B cell (primary cell): ENCODE measurements around the gene AXIN1. TPM values are rescaled to one million over a fixed set of nuclear protein-coding genes. Genes with fewer than 3 reads are reported as not detected.

Experiments
- ATAC-seq: fragments of 200-7000 bp; cut with Tn5 transposase; one replicate; pipeline ENCODE4 v1.10.0; 2021; ENCODE audit warnings: low read depth, mild to moderate bottlenecking, moderate number of reproducible peaks, moderate library complexity
- CTCF ChIA-PET: fragments of 350-600 bp; sonication (Branson Sonifier 250); formaldehyde crosslinking; loops from one replicate; lab custom pipeline; 2021; ENCODE audit warnings: antibody characterized with exemption, inconsistent platforms; lab: Charles Lee
- POLR2A ChIA-PET: fragments of 350-600 bp; sonication (Branson Sonifier 250); formaldehyde crosslinking; loops from one replicate; lab custom pipeline; 2021; ENCODE audit warnings: antibody characterized with exemption; lab: Charles Lee
- DNase-seq: peaks from one replicate; pipeline ENCODE4 v3.0.0; 2013
- H2AFZ ChIP-seq: 2 replicates; pipeline ENCODE4 v1.6.1; 2012; ENCODE audit warnings: mild to moderate bottlenecking, low read depth, low read length; ENCODE audit not compliant: insufficient read depth, poor library complexity, severe bottlenecking
- H3K27ac ChIP-seq, 2 donors: 1 replicate in 1 of 2; 2 replicates in 1 of 2; pipeline ENCODE4 v1.5.1; 2012 to 2013; ENCODE audit warnings: low read length in 2 of 2, mild to moderate bottlenecking in 2 of 2, moderate library complexity in 1 of 2
- H3K27me3 ChIP-seq, 4 experiments: fragments of 200-600 bp in 1 of 4; sonication (generic) in 1 of 4; replicated peaks in 1 of 4; 1 replicate in 2 of 4; 2 replicates in 2 of 4; pipeline versions ENCODE4 v1.6.1 to v1.7.0; 2013 to 2016; ENCODE audit warnings: low read length in 3 of 4, mild to moderate bottlenecking in 2 of 4, mixed read lengths in 1 of 4, moderate library complexity in 1 of 4; ENCODE audit not compliant: insufficient read depth in 4 of 4, control insufficient read depth in 3 of 4; ENCODE audit errors: control extremely low read depth in 1 of 4
- H3K36me3 ChIP-seq, 2 experiments: replicated peaks in 1 of 2; 1 replicate in 1 of 2; 2 replicates in 1 of 2; pipeline versions ENCODE4 v1.6.1 to v1.7.1; 2013; ENCODE audit warnings: low read length in 1 of 2; ENCODE audit not compliant: insufficient read depth in 2 of 2, control insufficient read depth in 1 of 2; ENCODE audit errors: control extremely low read depth in 1 of 2, extremely low read depth in 1 of 2
- H3K4me1 ChIP-seq, 2 donors: fragments of 200-600 bp in 1 of 2; sonication (generic) in 1 of 2; 1 replicate in 1 of 2; 2 replicates in 1 of 2; pipeline versions ENCODE4 v1.5.1 to v1.6.1; 2013 to 2017; ENCODE audit warnings: low read length in 2 of 2; ENCODE audit not compliant: control insufficient read depth in 2 of 2, insufficient read depth in 2 of 2
- H3K4me2 ChIP-seq: replicated peaks from 2 replicates; pipeline ENCODE3; 2012; ENCODE audit warnings: mild to moderate bottlenecking, low read depth, low read length; ENCODE audit not compliant: poor library complexity, severe bottlenecking
- H3K4me3 ChIP-seq, 5 experiments: fragments of 200-600 bp in 1 of 5; sonication (generic) in 1 of 5; 1 replicate in 3 of 5; 2 replicates in 2 of 5; pipeline versions ENCODE4 v1.5.1 to v1.7.0; 2011 to 2016; ENCODE audit warnings: low read length in 4 of 5, mild to moderate bottlenecking in 4 of 5, low read depth in 2 of 5, control low read depth in 1 of 5, moderate library complexity in 1 of 5; ENCODE audit not compliant: insufficient read depth in 1 of 5; ENCODE audit errors: control extremely low read depth in 1 of 5, extremely low read depth in 1 of 5
- H3K79me2 ChIP-seq: fragments of 200-600 bp; sonication (generic); one replicate; pipeline ENCODE4 v1.6.0; 2016; ENCODE audit warnings: low read length; ENCODE audit not compliant: control insufficient read depth, insufficient read depth
- H3K9ac ChIP-seq: fragments of 200-600 bp; sonication (generic); 2 replicates; pipeline ENCODE4 v1.6.1; 2017; ENCODE audit warnings: mild to moderate bottlenecking, low read length, moderate library complexity
- H3K9me3 ChIP-seq, 3 donors: one replicate each; pipeline versions ENCODE4 v1.6.1 to v1.7.1; 2013; ENCODE audit warnings: low read length in 2 of 3; ENCODE audit not compliant: control insufficient read depth in 2 of 3, insufficient read depth in 1 of 3; ENCODE audit errors: control extremely low read depth in 1 of 3
- H4K20me1 ChIP-seq: 2 replicates; pipeline ENCODE4 v1.6.0; 2012; ENCODE audit warnings: mild to moderate bottlenecking, low read length; ENCODE audit not compliant: insufficient read depth, control insufficient read depth, poor library complexity, severe bottlenecking
- H3K27ac Mint-ChIP-seq: one replicate; pipeline ENCODE4 v1.8.0; 2021; ENCODE audit warnings: mixed read lengths
- H3K27me3 Mint-ChIP-seq: one replicate; pipeline ENCODE4 v1.8.0; 2021; ENCODE audit warnings: mixed read lengths
- H3K4me1 Mint-ChIP-seq: one replicate; pipeline ENCODE4 v1.8.0; 2021; ENCODE audit warnings: mixed read lengths
- H3K4me3 Mint-ChIP-seq: one replicate; pipeline ENCODE4 v1.8.0; 2021; ENCODE audit warnings: mixed read lengths
- H3K9me3 Mint-ChIP-seq: one replicate; pipeline ENCODE4 v1.8.0; 2022; ENCODE audit warnings: mixed read lengths; ENCODE audit not compliant: insufficient read depth
- CTCF ChIP-seq: fragments of 200-600 bp; IDR thresholded peaks from one replicate; pipeline ENCODE4 v1.8.0; 2022; ENCODE audit warnings: antibody characterized with exemption, mild to moderate bottlenecking
- EZH2 ChIP-seq: IDR thresholded peaks from 2 replicates; pipeline ENCODE4 v1.6.1; 2012; ENCODE audit warnings: borderline replicate concordance, low read depth, mild to moderate bottlenecking, moderate library complexity, low read length; ENCODE audit not compliant: insufficient read depth, poor library complexity, severe bottlenecking
- WGBS: methylation state at CpG from one replicate; pipeline ENCODE4 v1.1.5; 2013; ENCODE audit warnings: missing lambda C conversion rate; ENCODE audit not compliant: insufficient coverage; 5-methylcytosine and 5-hydroxymethylcytosine counted together
- intact Hi-C: fragments of 100-400 bp; cut with micrococcal nuclease; formaldehyde crosslinking; loops from one replicate; pipeline ENCODE4 v1.10.0; 2022
- polyA plus RNA-seq: library from polyadenylated mRNA; depleted of rRNA; stranded (reverse); fragments of >200 nt; gene quantifications from 2 replicates; pipeline ENCODE4 v1.2.3, GENCODE V29; 2012
- total RNA-seq, 2 donors: library from RNA; stranded (reverse); fragments of 120-200 nt in 1 of 2; gene quantifications; 1 replicate in 1 of 2; 2 replicates in 1 of 2; pipeline versions ENCODE4 v1.2.3 to v1.2.4, GENCODE V29; 2013 to 2022

The AXIN1 gene
- total and polyA plus RNA-seq, 2 donors (not counting 1 experiment from before 2014, with no cell fraction given): 39.0 to 40.8 TPM

- ATAC-seq: no peak
Observed at GRCh38 chr16:240559-240958, 112.0 kb downstream of the AXIN1 start.

GRCh38 chr16:239948-240277 is 112.6 kb downstream of the AXIN1 start:
- TF ChIP-seq EZH2: no peak
- no peak for TF ChIP-seq CTCF
- no peaks in the 10 kb centered on the region for H3K27me3 ChIP-seq
- no peak overlapping the region for H3K4me3 ChIP-seq
- H3K36me3 ChIP-seq: no peaks in the 10 kb centered on the region
- intact Hi-C loops: no loop called here
- H3K9me3 Mint-ChIP-seq: no peaks in the 10 kb centered on the region
- no peak overlapping the region for H3K27ac ChIP-seq
- no peaks in the 10 kb centered on the region for H3K9me3 ChIP-seq
- H3K4me3 Mint-ChIP-seq: no peak overlapping the region
- peaks cover 6 to 11% of the 10 kb centered on the region in 2 donors for H3K4me1 ChIP-seq
- no peak for DNase-seq
- H4K20me1 ChIP-seq: peaks cover 37% of the 10 kb centered on the region
- POLR2A ChIA-PET: interaction anchor here (0.5 kb wide), 1 partner anchor 17 kb away, joined by 3 read pairs; no protein-coding TSS in a partner anchor
- no peak overlapping the region for H3K4me2 ChIP-seq
- ATAC-seq: no peak
- no peak overlapping the region for H3K9ac ChIP-seq
- H3K27ac Mint-ChIP-seq: no peak overlapping the region
- no peak overlapping the region for H2AFZ ChIP-seq
- H3K27me3 Mint-ChIP-seq: no peaks in the 10 kb centered on the region
- 100% methylated on average over 1 of the region's 3 CpGs for WGBS
- H3K4me1 Mint-ChIP-seq: peaks cover 22% of the 10 kb centered on the region
- CTCF ChIA-PET: no interaction called here
- peaks cover 49% of the 10 kb centered on the region for H3K79me2 ChIP-seq

More at GRCh38 chr16:240559-240958, 112.0 kb downstream of the AXIN1 start:
- Mint-ChIP-seq H3K4me1 (peaks cover 16% of the 10 kb centered on the region), H3K9me3 (no peaks in the 10 kb centered on the region), H3K27ac (no peak overlapping the region), H3K4me3 (no peak overlapping the region), H3K27me3 (no peaks in the 10 kb centered on the region)
- Histone ChIP-seq H3K4me2 (no peak overlapping the region), H3K9me3 (no peaks in the 10 kb centered on the region), H3K4me3 (no peak overlapping the region), H3K4me1 (peaks cover 4 to 6% of the 10 kb centered on the region in 2 donors), H3K36me3 (no peaks in the 10 kb centered on the region), H3K27ac (no peak overlapping the region), H3K27me3 (no peaks in the 10 kb centered on the region), H2AFZ (no peak overlapping the region), H3K79me2 (peaks cover 54% of the 10 kb centered on the region), H3K9ac (no peak overlapping the region), H4K20me1 (peaks cover 37% of the 10 kb centered on the region)
- intact Hi-C loops: no loop called here
- no peak for TF ChIP-seq CTCF
- TF ChIP-seq EZH2: no peak
- DNase-seq: no peak
- ChIA-PET POLR2A (no interaction called here), CTCF (no interaction called here)
- 100% methylated on average over 2 of the region's 8 CpGs for WGBS

Other genes with a start within 250 kb of the AXIN1 start
- 41.9 and 43.0 TPM in 2 replicates for gene NPRL3, start 214.1 kb downstream of the AXIN1 start, total RNA-seq
- gene NPRL3, start 214.1 kb downstream of the AXIN1 start, polyA plus RNA-seq: 41.3 and 50.2 TPM in 2 replicates
- not detected in 2 replicates for gene HBZ, start 200.1 kb downstream of the AXIN1 start, total RNA-seq
- gene HBZ, start 200.1 kb downstream of the AXIN1 start, polyA plus RNA-seq: not detected in 2 replicates
- 0.64 TPM in 1 of 2 replicates, not detected in the other for gene HBM, start 186.7 kb downstream of the AXIN1 start, total RNA-seq
- 3.2 TPM in 1 of 2 replicates, not detected in the other for gene HBM, start 186.7 kb downstream of the AXIN1 start, polyA plus RNA-seq
- 179 and 217 TPM in 2 replicates for gene HBA2, start 179.8 kb downstream of the AXIN1 start, total RNA-seq
- 7.9 and 75.6 TPM in 2 replicates for gene HBA2, start 179.8 kb downstream of the AXIN1 start, polyA plus RNA-seq
- gene HBA1, start 176.0 kb downstream of the AXIN1 start, total RNA-seq: 261 and 283 TPM in 2 replicates
- gene HBA1, start 176.0 kb downstream of the AXIN1 start, polyA plus RNA-seq: 38.5 and 905 TPM in 2 replicates
- not detected in 2 replicates for gene HBQ1, start 172.3 kb downstream of the AXIN1 start, total RNA-seq
- gene HBQ1, start 172.3 kb downstream of the AXIN1 start, polyA plus RNA-seq: not detected in 2 replicates
- 181 and 191 TPM in 2 replicates for gene LUC7L, start 123.3 kb downstream of the AXIN1 start, total RNA-seq
- gene LUC7L, start 123.3 kb downstream of the AXIN1 start, polyA plus RNA-seq: 148 and 242 TPM in 2 replicates
- 42.9 and 44.5 TPM in 2 replicates for gene FAM234A, start 117.9 kb downstream of the AXIN1 start, total RNA-seq
- gene FAM234A, start 117.9 kb downstream of the AXIN1 start, polyA plus RNA-seq: 35.1 and 41.4 TPM in 2 replicates
- gene RGS11, start 76.8 kb downstream of the AXIN1 start, total RNA-seq: not detected in 2 replicates
- gene RGS11, start 76.8 kb downstream of the AXIN1 start, polyA plus RNA-seq: 0.12 and 0.39 TPM in 2 replicates
- 0.64 TPM in 1 of 2 replicates, not detected in the other for gene ARHGDIG, start 72.1 kb downstream of the AXIN1 start, total RNA-seq
- not detected in 2 replicates for gene ARHGDIG, start 72.1 kb downstream of the AXIN1 start, polyA plus RNA-seq
- gene PDIA2, start 69.6 kb downstream of the AXIN1 start, total RNA-seq: not detected in 2 replicates
- 0.06 and 0.07 TPM in 2 replicates for gene PDIA2, start 69.6 kb downstream of the AXIN1 start, polyA plus RNA-seq
- gene MRPL28, start 17.8 kb upstream of the AXIN1 start, total RNA-seq: 44.3 and 45.1 TPM in 2 replicates
- 47.7 and 67.7 TPM in 2 replicates for gene MRPL28, start 17.8 kb upstream of the AXIN1 start, polyA plus RNA-seq
- gene PGAP6, start 29.3 kb upstream of the AXIN1 start, total RNA-seq: 47.4 and 50.8 TPM in 2 replicates
- 132 and 158 TPM in 2 replicates for gene PGAP6, start 29.3 kb upstream of the AXIN1 start, polyA plus RNA-seq
- gene NME4, start 44.5 kb upstream of the AXIN1 start, total RNA-seq: 43.3 and 48.7 TPM in 2 replicates
- gene NME4, start 44.5 kb upstream of the AXIN1 start, polyA plus RNA-seq: 61.9 and 77.9 TPM in 2 replicates
- gene DECR2, start 49.2 kb upstream of the AXIN1 start, total RNA-seq: 9.0 and 11.0 TPM in 2 replicates
- 16.3 and 19.6 TPM in 2 replicates for gene DECR2, start 49.2 kb upstream of the AXIN1 start, polyA plus RNA-seq
- gene RAB11FIP3, start 72.9 kb upstream of the AXIN1 start, total RNA-seq: 57.2 and 60.6 TPM in 2 replicates
- 24.3 and 29.9 TPM in 2 replicates for gene RAB11FIP3, start 72.9 kb upstream of the AXIN1 start, polyA plus RNA-seq
- 67.2 and 68.0 TPM in 2 replicates for gene CAPN15, start 175.0 kb upstream of the AXIN1 start, total RNA-seq
- 48.0 and 77.2 TPM in 2 replicates for gene CAPN15, start 175.0 kb upstream of the AXIN1 start, polyA plus RNA-seq
- gene PRR35, start 207.7 kb upstream of the AXIN1 start, total RNA-seq: not detected in 2 replicates
- not detected in 2 replicates for gene PRR35, start 207.7 kb upstream of the AXIN1 start, polyA plus RNA-seq
- gene NHLRC4, start 214.3 kb upstream of the AXIN1 start, total RNA-seq: 4.2 and 4.5 TPM in 2 replicates
- 1.3 and 2.2 TPM in 2 replicates for gene NHLRC4, start 214.3 kb upstream of the AXIN1 start, polyA plus RNA-seq
- gene PIGQ, start 217.2 kb upstream of the AXIN1 start, total RNA-seq: 68.5 and 79.5 TPM in 2 replicates
- 56.7 and 56.9 TPM in 2 replicates for gene PIGQ, start 217.2 kb upstream of the AXIN1 start, polyA plus RNA-seq
- 25.5 and 26.9 TPM in 2 replicates for gene RAB40C, start 237.3 kb upstream of the AXIN1 start, total RNA-seq
- 12.7 and 15.0 TPM in 2 replicates for gene RAB40C, start 237.3 kb upstream of the AXIN1 start, polyA plus RNA-seq